ENCODE measurements around the gene TINAGL1. TPM values are rescaled to one million over a fixed set of nuclear protein-coding genes. Genes with fewer than 3 reads are reported as not detected.

Gene TINAGL1
- total and polyA plus RNA-seq, 10 of the 15 experiments (the other 5 are each of a cell fraction or from before 2014, with no cell fraction given), result 0.20 to 0.49 (median 0.23) TPM; not detected in 7

DNA sequence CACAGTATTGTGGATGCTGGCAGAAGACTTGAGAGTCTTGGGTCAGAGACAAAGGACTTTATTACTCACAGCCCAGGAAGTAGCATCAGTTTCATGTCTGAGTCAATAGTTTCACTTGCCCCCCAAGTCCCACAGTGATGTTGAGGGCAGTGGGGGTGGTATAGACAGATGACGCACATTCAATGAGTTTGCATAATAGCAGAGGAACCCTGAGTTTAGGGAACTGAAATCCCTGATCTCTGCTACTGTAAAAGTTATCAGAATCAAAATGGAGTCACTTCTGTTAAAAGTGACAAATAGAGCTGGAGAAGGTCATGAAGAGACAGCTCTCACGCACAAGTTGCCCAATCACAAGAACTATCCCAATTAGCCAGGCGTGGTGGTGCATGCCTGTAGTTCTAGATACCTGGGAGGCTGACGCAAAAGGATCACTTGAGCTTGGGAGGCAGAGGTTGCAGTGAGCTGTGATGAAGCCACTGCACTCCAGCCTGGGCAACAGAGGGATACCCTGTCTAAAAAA, 29.7 kb downstream of the TINAGL1 start:
- Histone ChIP-seq H3K79me2 (ENCODE audit: control insufficient read depth, insufficient read depth, low read length) (no peaks in the 10 kb centered on the region), H3K9me3 (replicated peaks; ENCODE audit: control insufficient read depth, insufficient read depth, low read length) (peaks cover 3% of the 10 kb centered on the region; the same call in 2 of the 3 replicates), H3K27me3 (replicated peaks in 1 of 2; ENCODE audit: control insufficient read depth in 2 of 2, insufficient read depth in 2 of 2, low read length in 1 of 2) (no peaks in the 10 kb centered on the region), H3K36me3 (ENCODE audit: control insufficient read depth in 2 of 2, insufficient read depth in 2 of 2, low read length in 1 of 2) (no peaks in the 10 kb centered on the region), H4K20me1 (ENCODE audit: control insufficient read depth, insufficient read depth) (no peaks in the 10 kb centered on the region), H2AFZ (ENCODE audit: control insufficient read depth, low read depth, low read length) (peak overlapping the region; percentile 16), H3K4me1 (ENCODE audit: control insufficient read depth, insufficient read depth, low read length) (peaks cover 11% of the 10 kb centered on the region), H3K9ac (ENCODE audit: control insufficient read depth, insufficient read depth, low read length) (no peak overlapping the region), H3K4me2 (ENCODE audit: control insufficient read depth, insufficient read depth) (peak overlapping the region; percentile 21; the same call in 1 of the 2 replicates), H3K4me3 (no peak overlapping the region), H3K27ac (ENCODE audit: control insufficient read depth, insufficient read depth) (peak overlapping the region; percentile 47)
- POLR2A ChIA-PET, result no interaction called here
- BruUV-seq (replicated peaks), result no TSS peak
- ATAC-seq (peak; percentile 98), DNase-seq (ENCODE audit: low read depth, low spot score) (peak; percentile 96), FAIRE-seq (peak; percentile 95)
- RAD21 ChIA-PET (ENCODE audit: unreplicated experiment), result interaction anchor here (0.6 to 2.1 kb wide), 8 partner anchors 11 to 644 kb away, joined by 3 to 8 read pairs (median 4); no protein-coding TSS in a partner anchor
- in situ Hi-C loops (cut with MboI), result no loop called here
- CTCF ChIA-PET, result interaction anchor here (0.6 to 4.4 kb wide), 14 partner anchors 11 to 211 kb away, joined by 3 to 22 read pairs (median 4); no protein-coding TSS in a partner anchor
- WGBS (ENCODE audit: insufficient coverage, insufficient replicate concordance, low lambda C conversion rate, missing lambda C conversion rate), result 14% methylated on average over 4 of the region's 4 CpGs
- SMC1A ChIA-PET (ENCODE audit: uncharacterized antibody, unreplicated experiment), result interaction anchor here (0.7 to 2.5 kb wide), 9 partner anchors 10 to 139 kb away, joined by 3 to 17 read pairs (median 3); no protein-coding TSS in a partner anchor
- intact Hi-C loops (cut with micrococcal nuclease; ENCODE audit: unreplicated experiment), result no loop called here
- TF ChIP-seq, protein P1, sequence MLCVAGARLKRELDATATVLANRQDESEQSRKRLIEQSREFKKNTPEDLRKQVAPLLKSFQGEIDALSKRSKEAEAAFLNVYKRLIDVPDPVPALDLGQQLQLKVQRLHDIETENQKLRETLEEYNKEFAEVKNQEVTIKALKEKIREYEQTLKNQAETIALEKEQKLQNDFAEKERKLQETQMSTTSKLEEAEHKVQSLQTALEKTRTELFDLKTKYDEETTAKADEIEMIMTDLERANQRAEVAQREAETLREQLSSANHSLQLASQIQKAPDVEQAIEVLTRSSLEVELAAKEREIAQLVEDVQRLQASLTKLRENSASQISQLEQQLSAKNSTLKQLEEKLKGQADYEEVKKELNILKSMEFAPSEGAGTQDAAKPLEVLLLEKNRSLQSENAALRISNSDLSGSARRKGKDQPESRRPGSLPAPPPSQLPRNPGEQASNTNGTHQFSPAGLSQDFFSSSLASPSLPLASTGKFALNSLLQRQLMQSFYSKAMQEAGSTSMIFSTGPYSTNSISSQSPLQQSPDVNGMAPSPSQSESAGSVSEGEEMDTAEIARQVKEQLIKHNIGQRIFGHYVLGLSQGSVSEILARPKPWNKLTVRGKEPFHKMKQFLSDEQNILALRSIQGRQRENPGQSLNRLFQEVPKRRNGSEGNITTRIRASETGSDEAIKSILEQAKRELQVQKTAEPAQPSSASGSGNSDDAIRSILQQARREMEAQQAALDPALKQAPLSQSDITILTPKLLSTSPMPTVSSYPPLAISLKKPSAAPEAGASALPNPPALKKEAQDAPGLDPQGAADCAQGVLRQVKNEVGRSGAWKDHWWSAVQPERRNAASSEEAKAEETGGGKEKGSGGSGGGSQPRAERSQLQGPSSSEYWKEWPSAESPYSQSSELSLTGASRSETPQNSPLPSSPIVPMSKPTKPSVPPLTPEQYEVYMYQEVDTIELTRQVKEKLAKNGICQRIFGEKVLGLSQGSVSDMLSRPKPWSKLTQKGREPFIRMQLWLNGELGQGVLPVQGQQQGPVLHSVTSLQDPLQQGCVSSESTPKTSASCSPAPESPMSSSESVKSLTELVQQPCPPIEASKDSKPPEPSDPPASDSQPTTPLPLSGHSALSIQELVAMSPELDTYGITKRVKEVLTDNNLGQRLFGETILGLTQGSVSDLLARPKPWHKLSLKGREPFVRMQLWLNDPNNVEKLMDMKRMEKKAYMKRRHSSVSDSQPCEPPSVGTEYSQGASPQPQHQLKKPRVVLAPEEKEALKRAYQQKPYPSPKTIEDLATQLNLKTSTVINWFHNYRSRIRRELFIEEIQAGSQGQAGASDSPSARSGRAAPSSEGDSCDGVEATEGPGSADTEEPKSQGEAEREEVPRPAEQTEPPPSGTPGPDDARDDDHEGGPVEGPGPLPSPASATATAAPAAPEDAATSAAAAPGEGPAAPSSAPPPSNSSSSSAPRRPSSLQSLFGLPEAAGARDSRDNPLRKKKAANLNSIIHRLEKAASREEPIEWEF (IDR thresholded peaks at IDR 0.05; ENCODE audit: insufficient replicate concordance, low read depth, low read length), result no peak
- peak; percentile 73 for TF ChIP-seq BMI1 (IDR thresholded peaks at IDR 0.05; ENCODE audit: borderline replicate concordance)
- no peak for TF ChIP-seq SREBF1 (IDR thresholded peaks at IDR 0.05; ENCODE audit: low read length)
- TF ChIP-seq JUND (IDR thresholded peaks at IDR 0.05; ENCODE audit: low read depth, low read length), result peak; percentile 77; the same call in 1 of the 2 replicates
- TF ChIP-seq BACH1 (IDR thresholded peaks at IDR 0.05; ENCODE audit: borderline replicate concordance), result peak; percentile 92; the same call in 1 of the 2 replicates
- TF ChIP-seq ZBTB11 (CRISPR knock-in tag; IDR thresholded peaks at IDR 0.05), result 0 out of 2 replicates have a peak, but pooled peaks have one; percentile 21
- TF ChIP-seq EP300 (IDR thresholded peaks at IDR 0.05; ENCODE audit: borderline replicate concordance in 1 of 2, control insufficient read depth in 1 of 2, low read depth in 2 of 2, low read length in 2 of 2), result peak; percentile 92 to 98
- TF ChIP-seq KDM1A (IDR thresholded peaks at IDR 0.05; ENCODE audit: borderline replicate concordance), result no peak
- TF ChIP-seq FOXM1 (IDR thresholded peaks at IDR 0.05; ENCODE audit: low read depth, low read length), result peak; percentile 92
- peak; percentile 64 to 76; a peak in 3 of 4 replicates for TF ChIP-seq BHLHE40 (IDR thresholded peaks at IDR 0.05; ENCODE audit: borderline replicate concordance in 1 of 2, low read depth in 2 of 2, low read length in 1 of 2)
- no peak for TF ChIP-seq ZNF24 (IDR thresholded peaks at IDR 0.05)
- peak; percentile 92 for TF ChIP-seq MTA2 (IDR thresholded peaks at IDR 0.05; ENCODE audit: low read depth)
- TF ChIP-seq CHD2 (IDR thresholded peaks at IDR 0.05; ENCODE audit: borderline replicate concordance, low read depth, low read length), result peak; percentile 89
- TF ChIP-seq IKZF1 (conservative IDR thresholded peaks at IDR 0.05), result peak; percentile 95
- TF ChIP-seq YY1 (IDR thresholded peaks at IDR 0.05; ENCODE audit: low read depth, low read length), result peak; percentile 87

Measured in GM12878 (cell line).